Psoas muscle (tissue), 8 donors: ENCODE measurements around the gene STUB1. TPM values are rescaled to one million over a fixed set of nuclear protein-coding genes. Genes with fewer than 3 reads are reported as not detected.

Source experiments
- ATAC-seq, 4 donors: fragments of 200-7000 bp; cut with Tn5 transposase; one replicate each; pipeline ENCODE4 v1.9.1; 2020; ENCODE audit warnings: moderate library complexity in 3 of 4, mild to moderate bottlenecking in 2 of 4
- DNase-seq, 2 donors: peaks; one replicate each; pipeline ENCODE4 v3.0.0-alpha.2; 2020
- H3K27ac ChIP-seq: fragments of 200-600 bp; one replicate; pipeline ENCODE4 v1.8.0; 2022
- H3K27me3 ChIP-seq, 3 donors: fragments of 200-600 bp in 1 of 3; one replicate each; pipeline versions ENCODE4 v1.6.1 to v1.8.0; 2013 to 2022; ENCODE audit warnings: low read length in 2 of 3, mild to moderate bottlenecking in 2 of 3, moderate library complexity in 1 of 3; ENCODE audit not compliant: insufficient read depth in 3 of 3
- H3K36me3 ChIP-seq, 2 donors: fragments of 200-600 bp in 1 of 2; one replicate each; pipeline versions ENCODE4 v1.6.1 to v1.8.0; 2013 to 2022; ENCODE audit warnings: low read depth in 1 of 2, mild to moderate bottlenecking in 1 of 2, moderate library complexity in 1 of 2; ENCODE audit not compliant: insufficient read depth in 1 of 2
- H3K4me1 ChIP-seq: fragments of 200-600 bp; one replicate; pipeline ENCODE4 v1.8.0; 2022
- H3K4me3 ChIP-seq: fragments of 200-600 bp; one replicate; pipeline ENCODE4 v1.8.0; 2022; ENCODE audit warnings: mild to moderate bottlenecking
- H3K9me3 ChIP-seq: fragments of 200-600 bp; one replicate; pipeline ENCODE4 v1.8.0; 2022
- CTCF ChIP-seq: fragments of 200-600 bp; IDR thresholded peaks from one replicate; pipeline ENCODE4 v1.8.0; 2022; ENCODE audit warnings: antibody characterized with exemption
- WGBS, 3 donors: extraction: QIAGEN DNeasy Blood & Tissue Kit; methylation state at CpG; one replicate each; pipeline versions ENCODE4 v1.1.6 to v1.1.7; 2013; 5-methylcytosine and 5-hydroxymethylcytosine counted together
- intact Hi-C, 2 donors: fragments of 100-400 bp; cut with DNase I; formaldehyde crosslinking; loops; one replicate each; pipeline versions ENCODE4 v1.11.0 to v1.14.2; 2022
- polyA plus RNA-seq, 3 donors: library from polyadenylated mRNA; stranded (reverse); fragments of 200-250 nt; gene quantifications; one replicate each; pipeline ENCODE4 v1.2.3, GENCODE V29; 2013
- total RNA-seq, 4 donors: library from RNA; stranded (reverse); fragmentation: NEBNext Ultra II Directional in 2 of 4; extraction: Animal tissue kit (Norgen Biotek cat#: 25700) in 2 of 4; gene quantifications; one replicate each; pipeline versions ENCODE4 v1.2.1 to v1.2.4, GENCODE V29; 2021 to 2023
- donor health status: healthy with polysubstance abuse.
- donor health status: DM: no; HTN: no; CAD: no; lungs with moderate emphysema.
- donor health status: Bipolar disorder and iron deficiency.
- donor health status: healthy.
- donor health status: DM: yes; HTN: yes; CAD: no.
- donor health status: DM: no; HTN: no; CAD: no.
- donor health status: DM: no; HTN: no; CAD: no.
- donor health status: DM: yes; HTN: yes; CAD: no.

Gene STUB1
- total and polyA plus RNA-seq, 7 donors, result 108 to 150 (median 127) TPM

- WGBS, 3 donors, result 80 to 85% (median 82%) methylated on average over 19 of the region's 19 CpGs
- H3K27me3 ChIP-seq, result peaks cover 0 to 97% (median 52%) of the 10 kb centered on the region in 3 donors
- H3K36me3 ChIP-seq, result no peaks in the 10 kb centered on the region
- no peaks in the 10 kb centered on the region for H3K4me1 ChIP-seq
- intact Hi-C loops, result no loop called here
- DNase-seq (no peak), ATAC-seq (no peak)
- TF ChIP-seq CTCF, result no peak
- H3K27ac ChIP-seq, result no peak overlapping the region
- H3K9me3 ChIP-seq, result no peaks in the 10 kb centered on the region
- no peak overlapping the region for H3K4me3 ChIP-seq
Observed at GRCh38 chr16:702341-702740, 22.1 kb downstream of the STUB1 start.

GRCh38 chr16:703406-703805 is 23.2 kb downstream of the STUB1 start:
- H3K27ac ChIP-seq, result no peak overlapping the region
- intact Hi-C loops, result no loop called here
- H3K27me3 ChIP-seq, result peaks cover 0 to 95% (median 56%) of the 10 kb centered on the region in 3 donors
- WGBS, 3 donors, result 69 to 73% (median 70%) methylated on average over 12 of the region's 12 CpGs
- no peak for ATAC-seq
- H3K9me3 ChIP-seq, result no peaks in the 10 kb centered on the region
- DNase-seq, result no peak
- H3K4me1 ChIP-seq, result no peaks in the 10 kb centered on the region
- H3K4me3 ChIP-seq, result no peak overlapping the region
- no peak for TF ChIP-seq CTCF
- H3K36me3 ChIP-seq, result no peaks in the 10 kb centered on the region

- H3K27ac ChIP-seq, result no peak overlapping the region
- DNase-seq (no peak), ATAC-seq (no peak)
- WGBS, 3 donors, result 59 to 62% (median 61%) methylated on average over 7 of the region's 7 CpGs
- TF ChIP-seq CTCF, result no peak
- H3K27me3 ChIP-seq, result peaks cover 0 to 95% (median 60%) of the 10 kb centered on the region in 3 donors
- H3K9me3 ChIP-seq, result no peaks in the 10 kb centered on the region
- intact Hi-C loops, result no loop called here
- H3K4me3 ChIP-seq, result no peak overlapping the region
- no peaks in the 10 kb centered on the region for H3K36me3 ChIP-seq
- no peaks in the 10 kb centered on the region for H3K4me1 ChIP-seq
Observed at GRCh38 chr16:704047-704446, 23.8 kb downstream of the STUB1 start.

GRCh38 chr16:704552-705380 is 24.6 kb downstream of the STUB1 start:
- TF ChIP-seq CTCF, result no peak
- Histone ChIP-seq H3K4me3 (no peak overlapping the region), H3K27ac (no peak overlapping the region), H3K36me3 (no peaks in the 10 kb centered on the region), H3K9me3 (no peaks in the 10 kb centered on the region), H3K27me3 (peaks cover 0 to 93% (median 59%) of the 10 kb centered on the region in 3 donors), H3K4me1 (no peaks in the 10 kb centered on the region)
- ATAC-seq, result no peak
- no peak for DNase-seq
- 9 to 13% (median 10%) methylated on average over 29 to 50 of the region's 50 CpGs for WGBS, 3 donors
- intact Hi-C loops, result no loop called here
